ENCODE data around the gene SMIM3.

The SMIM3 gene

GRCh38 chr5:150765011-150765798 is 13.4 kb upstream of the SMIM3 start:
- FAIRE-seq, result no peak

GRCh38 chr5:150765799-150766169 is 12.8 kb upstream of the SMIM3 start:
- FAIRE-seq, result no peak

DNA sequence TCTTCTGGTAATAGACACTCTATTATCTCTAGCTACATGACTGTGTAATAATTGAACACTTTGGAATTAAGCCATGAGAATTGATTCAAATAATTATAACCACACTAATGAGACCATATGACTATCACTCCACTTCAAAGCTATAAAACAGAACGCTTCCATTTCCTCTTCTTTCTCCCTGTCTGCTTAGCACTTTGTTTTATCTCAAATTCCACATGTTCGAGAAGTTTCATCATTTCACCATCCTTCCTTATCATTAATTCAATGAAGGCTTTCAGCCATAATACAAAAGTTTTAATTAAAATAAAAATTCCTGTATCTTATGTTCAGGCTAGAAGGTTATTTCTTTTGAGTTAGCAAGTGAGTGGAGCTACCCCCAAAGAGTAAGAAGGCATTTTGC is 12.3 kb upstream of the SMIM3 start:
- no peak for FAIRE-seq

- FAIRE-seq, result no peak
Observed at GRCh38 chr5:150771034-150771795, 7.3 kb upstream of the SMIM3 start.

GRCh38 chr5:150774145-150774544 is 4.4 kb upstream of the SMIM3 start:
- no peak for FAIRE-seq

DNA sequence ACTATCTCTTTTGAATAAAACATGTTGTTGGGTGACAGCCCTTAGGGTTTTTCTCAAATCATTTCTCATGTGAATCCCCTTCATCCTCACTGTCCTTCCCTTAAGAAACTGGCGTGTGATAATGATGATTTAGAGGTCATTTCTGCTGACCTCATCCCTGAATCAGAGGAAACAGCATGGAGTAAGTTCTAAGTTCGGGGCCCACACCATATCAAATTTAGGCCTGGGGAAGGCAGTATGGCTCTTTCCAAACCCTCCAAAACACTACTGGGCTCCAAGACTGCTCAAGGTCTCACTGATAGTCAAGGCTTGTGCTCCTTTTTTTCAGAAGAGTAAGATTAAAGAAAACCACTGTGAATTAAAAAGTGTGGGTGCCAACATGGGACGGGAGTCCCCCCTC is 872 bp upstream of the SMIM3 start:
- FAIRE-seq, result no peak

- no peak for FAIRE-seq
Observed at GRCh38 chr5:150778088-150778516, 455 bp upstream of the SMIM3 start.

GRCh38 chr5:150779397-150780186 is 1.0 kb downstream of the SMIM3 start:
- FAIRE-seq, result no peak

DNA sequence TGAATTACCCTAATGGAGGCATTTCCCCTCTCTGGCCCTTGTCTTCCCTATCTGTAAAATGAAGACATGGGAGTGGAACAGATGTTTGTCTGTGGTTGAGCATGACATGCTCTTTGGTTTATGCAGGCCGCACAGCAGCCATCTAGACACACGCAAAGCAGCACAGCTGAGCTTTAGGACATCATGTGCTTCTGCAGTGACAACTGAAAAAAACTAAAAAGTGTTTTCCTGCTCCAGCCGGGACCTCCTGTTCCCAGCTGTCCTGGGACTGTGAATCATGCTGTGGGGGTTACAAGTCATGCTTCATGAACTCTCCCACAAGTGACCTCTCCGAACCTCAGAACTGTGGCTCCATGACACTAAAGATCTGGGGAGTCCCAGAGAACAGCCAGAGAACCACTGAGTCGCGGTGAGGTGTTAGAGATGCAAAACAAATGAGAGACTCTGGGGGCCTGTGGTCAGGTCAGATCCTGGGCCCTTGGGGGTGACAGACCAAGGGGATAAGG is 1.7 kb downstream of the SMIM3 start:
- no peak for FAIRE-seq

DNA sequence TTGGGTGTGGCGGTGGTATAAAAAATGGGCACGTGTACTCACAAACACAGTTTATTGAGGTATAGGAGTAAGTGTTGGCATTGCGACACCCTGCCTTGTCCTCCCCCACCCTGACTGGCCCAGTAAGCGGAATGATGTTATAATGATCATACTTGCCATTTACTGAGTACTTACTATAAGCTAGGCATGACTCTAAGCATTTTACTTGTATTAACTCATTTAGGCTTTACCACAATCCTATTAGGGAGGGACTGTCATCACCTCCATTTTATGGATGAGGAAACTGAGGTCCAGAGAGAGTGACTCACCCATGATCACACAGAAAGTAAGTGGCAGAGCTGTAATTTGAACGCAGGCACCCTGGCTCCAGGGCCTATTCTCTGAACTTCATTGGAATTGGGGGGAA is 2.3 kb downstream of the SMIM3 start:
- no peak for FAIRE-seq

DNA sequence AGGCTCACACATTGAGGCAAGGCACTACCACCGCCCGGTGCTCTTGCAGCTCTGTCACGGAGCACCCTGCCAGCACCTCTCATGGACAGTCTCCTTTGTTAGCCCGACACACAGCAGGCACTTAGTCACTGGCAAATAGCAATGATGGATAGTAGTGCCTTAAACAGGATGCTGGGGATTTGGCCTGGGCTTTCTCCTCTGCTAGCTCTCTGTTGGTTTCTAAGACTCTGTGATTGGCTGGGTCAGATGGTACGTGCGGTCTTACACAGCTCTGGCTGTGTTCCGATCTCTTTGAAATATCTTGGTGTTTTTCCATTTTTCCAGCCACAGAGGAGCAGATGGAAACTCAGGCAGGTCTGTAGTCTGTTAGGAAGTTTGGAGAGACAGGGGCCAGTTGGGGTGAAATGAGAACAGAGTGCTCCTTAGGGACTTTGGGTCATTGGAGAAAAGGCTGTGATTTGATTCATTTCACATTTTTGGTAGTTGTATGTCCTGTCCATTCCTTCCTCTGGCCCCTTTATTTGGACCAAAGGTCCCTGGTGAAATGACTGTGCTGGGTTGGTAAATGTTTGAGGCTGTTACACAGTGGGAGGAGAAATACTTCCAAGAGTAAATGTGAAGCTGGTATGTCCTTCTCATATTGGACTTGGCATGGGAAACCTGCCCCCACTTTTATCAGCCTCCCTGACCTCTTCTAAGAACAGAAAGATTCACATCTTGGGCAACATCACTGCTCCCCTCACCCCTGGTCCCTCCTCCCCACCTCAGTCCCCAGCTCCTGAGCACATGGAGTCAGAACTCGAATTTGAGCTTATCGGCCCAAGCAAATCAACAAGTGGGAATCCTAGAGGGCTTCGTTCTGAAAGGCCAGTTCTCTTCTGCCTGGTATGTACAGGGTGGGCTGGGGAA is 3.4 kb downstream of the SMIM3 start:
- no peak for FAIRE-seq

DNA sequence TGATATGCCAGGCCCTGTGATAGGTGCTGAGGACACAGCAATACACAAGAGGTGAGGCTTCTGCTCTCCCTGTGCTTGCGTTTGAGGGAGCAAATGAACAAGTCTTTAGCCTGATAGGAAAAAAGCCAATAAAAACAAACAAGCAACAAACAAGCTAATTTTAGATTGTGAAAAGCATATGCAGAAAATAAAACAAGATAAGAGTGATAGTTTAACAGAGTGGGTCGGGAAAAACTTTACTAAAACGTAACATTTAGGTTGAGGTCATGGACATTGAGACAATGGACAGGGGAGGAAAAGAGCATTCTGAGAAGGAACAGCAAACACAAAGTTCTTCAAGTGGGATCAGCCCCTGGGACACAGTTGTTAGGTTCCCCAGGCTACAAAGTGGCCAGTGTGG is 4.3 kb downstream of the SMIM3 start:
- no peak for FAIRE-seq

DNA sequence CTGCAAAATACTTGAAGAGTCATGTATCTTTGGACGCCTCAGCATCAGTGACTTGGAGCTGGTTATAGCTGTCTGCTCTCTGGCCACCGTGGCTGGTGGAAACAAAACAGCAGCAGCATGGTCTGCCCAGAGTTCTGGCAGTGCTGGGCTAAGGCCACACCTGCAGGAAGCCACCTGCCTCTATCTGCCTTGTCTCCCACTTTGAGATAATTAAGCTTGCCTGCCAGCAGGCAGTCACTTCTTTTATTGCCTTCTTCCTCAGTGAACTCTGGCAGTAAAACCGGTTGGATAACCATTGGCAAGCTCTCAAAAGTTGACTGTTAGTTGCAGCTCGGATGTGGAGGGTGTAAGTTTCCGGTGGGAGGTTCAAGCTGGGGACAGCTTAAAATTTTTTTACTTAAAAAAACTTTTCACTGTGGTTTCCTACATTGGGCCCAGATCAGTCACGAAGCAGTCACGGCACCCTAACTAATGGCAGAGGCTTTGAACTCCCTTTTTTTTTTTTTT is 4.9 kb downstream of the SMIM3 start:
- peak; percentile 5 for FAIRE-seq

DNA sequence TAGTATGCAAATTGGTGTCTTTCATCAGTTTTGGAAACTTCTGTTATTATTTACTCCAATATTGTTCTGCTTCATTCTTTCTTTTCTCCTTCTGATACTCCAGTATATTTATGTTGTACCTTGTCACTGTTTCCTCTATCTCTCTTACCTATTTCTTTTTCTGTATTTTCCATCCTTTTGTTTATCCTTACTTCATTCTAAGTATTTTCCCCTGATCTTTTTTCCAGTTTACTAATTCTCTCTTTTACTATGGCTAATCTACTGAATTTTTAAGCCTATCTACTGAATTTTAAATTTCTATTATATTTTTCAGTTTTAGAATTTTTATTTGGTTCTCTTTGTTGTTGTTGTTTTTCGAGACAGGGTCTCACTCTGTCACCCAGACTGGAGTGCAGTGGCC is 7.4 kb downstream of the SMIM3 start:
- no peak for FAIRE-seq

DNA sequence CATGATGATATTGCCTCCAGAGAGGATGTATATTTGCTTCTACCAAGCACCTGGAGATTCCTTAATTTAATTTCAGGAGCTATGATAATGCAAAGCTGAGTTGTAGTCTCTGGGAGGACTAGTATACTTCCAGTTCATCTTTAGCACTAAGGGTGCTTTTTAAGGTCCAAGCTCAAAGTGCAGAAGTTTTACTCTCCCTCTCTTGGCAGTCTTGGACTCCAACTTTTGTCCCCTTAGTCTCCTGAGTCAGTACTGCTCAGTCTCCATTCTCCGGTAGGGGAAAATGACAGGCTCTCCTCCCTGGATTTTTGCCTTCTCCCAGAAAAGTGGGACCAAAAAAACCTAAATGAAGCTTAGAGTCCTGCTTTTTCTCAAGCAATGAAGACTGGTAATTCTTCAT is 8.3 kb downstream of the SMIM3 start:
- no peak for FAIRE-seq

- FAIRE-seq, result no peak
Observed at GRCh38 chr5:150787656-150788055, 9.1 kb downstream of the SMIM3 start.

- no peak for FAIRE-seq
Observed at GRCh38 chr5:150788977-150789376, 10.4 kb downstream of the SMIM3 start.

DNA sequence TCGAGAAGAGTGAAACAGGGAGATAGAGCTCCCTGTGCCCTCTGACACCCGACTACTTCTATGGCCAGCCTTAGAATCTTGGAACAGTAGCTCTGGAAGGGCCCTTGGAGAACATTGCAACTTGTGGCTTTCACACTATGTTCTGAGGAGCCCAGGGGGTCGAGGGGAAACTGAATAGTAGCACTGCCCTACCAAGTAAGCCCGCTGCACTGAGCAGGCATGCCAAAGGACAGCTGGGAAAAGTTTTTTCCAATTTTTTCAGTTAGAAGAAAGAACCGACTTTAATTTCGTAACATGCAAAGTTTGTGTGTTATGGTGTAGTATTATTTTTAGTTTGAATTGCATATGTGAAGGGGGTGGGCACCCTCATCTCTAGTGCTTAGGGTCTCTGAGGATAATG is 10.9 kb downstream of the SMIM3 start:
- no peak for FAIRE-seq

- FAIRE-seq, result no peak
Observed at GRCh38 chr5:150789943-150790611, 11.5 kb downstream of the SMIM3 start.

GRCh38 chr5:150791536-150791935 is 13.0 kb downstream of the SMIM3 start:
- no peak for FAIRE-seq

DNA sequence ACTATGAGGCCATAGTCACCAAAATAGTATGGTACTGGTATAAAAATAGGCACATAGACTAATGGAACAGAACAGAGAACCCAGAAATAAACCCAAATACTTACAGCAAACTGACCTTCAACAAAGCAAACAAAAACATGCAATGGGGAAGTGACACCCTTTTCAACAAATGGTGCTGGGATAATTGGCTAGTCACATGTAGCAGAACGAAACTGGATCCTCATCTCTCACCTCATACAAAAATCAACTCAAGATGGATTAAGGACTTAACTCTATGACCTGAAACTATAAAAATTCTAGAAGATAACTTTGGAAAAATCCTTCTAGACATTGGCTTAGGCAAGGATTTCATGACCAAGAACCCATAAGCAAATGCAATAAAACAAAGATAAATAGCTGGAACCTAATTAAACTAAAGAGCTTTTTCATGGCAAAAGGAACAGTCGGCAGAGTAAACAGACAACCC is 14.9 kb downstream of the SMIM3 start:
- peak; percentile 33 for FAIRE-seq

Data from colon (tissue), 2 donors.